Neural progenitor cell (in vitro differentiated cells): ENCODE data around the gene BRD9. TPM values are rescaled to one million over a fixed set of nuclear protein-coding genes. Genes with fewer than 3 reads are reported as not detected.

Source experiments
- DNase-seq: peaks from one replicate; pipeline ENCODE4 v3.0.0-alpha.2; 2016; ENCODE audit warnings: low spot score
- H2AFZ ChIP-seq: fragments of 200-600 bp; sonication (generic); replicated peaks from 2 replicates; pipeline ENCODE4 v1.6.1; 2016; ENCODE audit warnings: antibody characterized with exemption
- H3F3A ChIP-seq: fragments of 200-600 bp; sonication (generic); 2 replicates; pipeline ENCODE4 v1.6.1; 2016; ENCODE audit warnings: antibody characterized with exemption, low read depth
- H3K27ac ChIP-seq: fragments of 200-600 bp; sonication (generic); 2 replicates; pipeline ENCODE4 v1.5.1; 2016; ENCODE audit warnings: mild to moderate bottlenecking
- H3K27me3 ChIP-seq: fragments of 200-600 bp; sonication (generic); 2 replicates; pipeline ENCODE4 v1.6.1; 2016; ENCODE audit warnings: mild to moderate bottlenecking, moderate library complexity
- H3K36me3 ChIP-seq: fragments of 200-600 bp; sonication (generic); 2 replicates; pipeline ENCODE4 v1.5.1; 2016
- H3K4me1 ChIP-seq: fragments of 200-600 bp; sonication (generic); 2 replicates; pipeline ENCODE4 v1.6.1; 2016; ENCODE audit warnings: mixed run types
- H3K4me2 ChIP-seq: fragments of 200-600 bp; sonication (generic); 2 replicates; pipeline ENCODE4 v1.6.1; 2016
- H3K4me3 ChIP-seq: fragments of 200-600 bp; sonication (generic); 2 replicates; pipeline ENCODE4 v1.5.1; 2016
- H3K79me2 ChIP-seq: fragments of 200-600 bp; sonication (generic); 2 replicates; pipeline ENCODE4 v1.6.1; 2016; ENCODE audit warnings: low read depth
- H3K9ac ChIP-seq: fragments of 200-600 bp; sonication (generic); 2 replicates; pipeline ENCODE4 v1.6.1; 2016
- H3K9me3 ChIP-seq: fragments of 200-600 bp; sonication (generic); 2 replicates; pipeline ENCODE4 v1.5.1; 2016; ENCODE audit warnings: low read depth
- H4K20me1 ChIP-seq: fragments of 200-600 bp; sonication (generic); 2 replicates; pipeline ENCODE4 v1.6.1; 2016; ENCODE audit warnings: low read depth
- H3K27ac Mint-ChIP-seq: 3 replicates; pipeline ENCODE4 v1.8.0; 2021; ENCODE audit warnings: mixed read lengths
- H3K27me3 Mint-ChIP-seq: 2 replicates; pipeline ENCODE4 v1.8.0; 2022; ENCODE audit warnings: low read depth, mild to moderate bottlenecking, inconsistent platforms, moderate library complexity, mixed read lengths; ENCODE audit not compliant: insufficient read depth
- H3K36me3 Mint-ChIP-seq: 3 replicates; pipeline ENCODE4 v1.8.0; 2021; ENCODE audit warnings: mixed read lengths
- H3K4me1 Mint-ChIP-seq: 3 replicates; pipeline ENCODE4 v1.8.0; 2021; ENCODE audit warnings: mixed read lengths
- H3K4me3 Mint-ChIP-seq: 3 replicates; pipeline ENCODE4 v1.8.0; 2021; ENCODE audit warnings: mild to moderate bottlenecking, moderate library complexity, mixed read lengths
- H3K9me3 Mint-ChIP-seq: 3 replicates; pipeline ENCODE4 v1.8.0; 2020; ENCODE audit warnings: mixed read lengths
- EZH2 ChIP-seq: fragments of 200-600 bp; sonication (generic); IDR thresholded peaks from 2 replicates; pipeline ENCODE4 v1.6.1; 2017; ENCODE audit warnings: antibody characterized with exemption, mild to moderate bottlenecking, moderate library complexity
- EZH2phosphoT487 ChIP-seq: fragments of 200-600 bp; sonication (generic); IDR thresholded peaks from 2 replicates; pipeline ENCODE4 v1.6.1; 2017; ENCODE audit warnings: antibody characterized with exemption
- total RNA-seq: library from RNA; depleted of rRNA; stranded (reverse); fragments of >200 nt; gene quantifications from 2 replicates; pipeline ENCODE4 v1.2.3, GENCODE V29; 2015; ENCODE audit warnings: low replicate concordance
- TF ChIP-seq, protein P1 (sequence below): fragments of 200-600 bp; sonication (generic); IDR thresholded peaks from 2 replicates; pipeline ENCODE4 v1.5.1; 2017; ENCODE audit warnings: antibody characterized with exemption, mild to moderate bottlenecking

Gene BRD9
- total RNA-seq, 1 donor from 2014 or later = 37.5 TPM

DNA sequence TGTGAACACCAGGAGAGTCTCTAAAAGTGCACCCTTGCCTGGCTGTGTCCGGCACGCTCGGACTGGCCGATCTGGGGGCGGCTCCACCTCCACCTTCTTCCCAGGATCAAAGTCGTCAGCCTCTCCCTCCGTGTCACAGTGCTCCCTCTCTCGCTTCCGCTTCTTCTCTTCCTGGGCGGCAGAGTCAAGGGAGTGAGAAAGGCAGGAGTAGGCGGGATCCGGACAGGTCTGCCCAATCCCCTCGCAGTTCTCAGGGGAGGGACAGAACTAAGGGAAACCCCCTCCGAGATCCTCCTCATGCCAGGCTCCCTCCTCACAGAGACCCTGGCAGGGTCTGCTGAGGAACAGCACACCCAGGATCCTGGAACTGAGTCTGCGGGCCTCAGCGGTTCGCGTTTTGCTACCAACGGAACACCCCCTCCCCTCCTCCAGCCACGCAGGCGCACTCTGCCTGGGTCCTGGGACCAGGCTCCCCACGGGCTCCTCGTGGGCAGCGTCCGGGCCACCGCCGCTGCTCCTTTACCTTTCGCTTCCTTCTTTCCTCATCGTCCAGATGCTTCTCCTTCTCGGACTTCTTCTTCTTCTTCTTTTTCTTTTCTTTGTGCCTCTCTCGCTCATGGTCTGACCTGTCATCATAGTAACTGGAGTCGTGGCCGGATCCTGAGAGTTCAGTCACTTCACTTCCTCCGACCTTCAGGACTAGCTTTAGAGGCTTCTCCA lies 1.3 kb downstream of the BRD9 start:
- peaks cover 64% of the 10 kb centered on the region for H3K79me2 ChIP-seq
- H3K9ac ChIP-seq = peak overlapping the region; percentile 78
- H3K27ac ChIP-seq = no peak overlapping the region
- DNase-seq = peak; percentile 11
- Mint-ChIP-seq H3K36me3 (peaks cover 24% of the 10 kb centered on the region), H3K4me1 (peaks cover 17% of the 10 kb centered on the region), H3K27ac (peak overlapping the region; percentile 93), H3K27me3 (no peaks in the 10 kb centered on the region), H3K9me3 (no peaks in the 10 kb centered on the region), H3K4me3 (peak overlapping the region; percentile 95)
- H3K27me3 ChIP-seq = no peaks in the 10 kb centered on the region
- peak overlapping the region; percentile 96 for H3K4me3 ChIP-seq
- peak overlapping the region; percentile 100 for H3K4me2 ChIP-seq
- peaks cover 4% of the 10 kb centered on the region for H3K36me3 ChIP-seq
- H3K4me1 ChIP-seq = peaks cover 12% of the 10 kb centered on the region
- H3K9me3 ChIP-seq = no peaks in the 10 kb centered on the region
- H3F3A ChIP-seq = no peaks in the 10 kb centered on the region
- TF ChIP-seq EZH2 = no peak
- peaks cover 7% of the 10 kb centered on the region for H4K20me1 ChIP-seq
- no peak overlapping the region for H2AFZ ChIP-seq

DNA sequence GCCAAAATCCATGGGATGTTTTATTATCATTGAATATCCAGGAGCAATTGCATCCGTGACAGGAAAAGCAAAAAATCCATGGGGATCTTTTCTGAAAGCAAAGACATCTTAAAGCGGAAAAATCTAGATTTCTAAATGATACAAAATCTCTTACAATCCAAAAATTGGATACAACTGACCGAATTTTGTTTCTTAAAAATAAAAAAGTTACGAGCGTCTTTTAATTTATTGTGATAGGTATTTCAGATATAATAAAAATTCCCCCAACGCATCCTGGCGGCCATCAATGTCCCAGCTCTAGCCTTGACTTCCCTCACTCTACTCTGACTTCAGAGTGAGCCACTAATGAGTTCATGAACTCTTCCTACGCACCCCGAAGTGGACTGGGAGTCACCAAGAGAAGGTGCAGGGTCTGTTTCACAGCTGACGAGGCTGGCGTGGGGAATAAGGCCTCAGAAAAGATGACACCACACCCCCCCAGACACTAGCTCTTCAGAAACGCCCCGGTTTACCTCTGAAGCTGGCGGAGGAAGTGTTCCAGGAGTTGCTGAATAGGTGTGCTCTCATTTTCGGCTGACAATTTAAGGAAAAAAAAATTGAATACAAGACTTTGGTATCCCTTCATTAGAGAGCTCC lies 3.4 kb downstream of the BRD9 start:
- Histone ChIP-seq H3K4me3 (no peak overlapping the region), H3K4me2 (no peak overlapping the region), H3K36me3 (peaks cover 4% of the 10 kb centered on the region), H3K79me2 (peaks cover 58% of the 10 kb centered on the region), H4K20me1 (peaks cover 11% of the 10 kb centered on the region), H3K4me1 (peaks cover 12% of the 10 kb centered on the region), H3F3A (no peaks in the 10 kb centered on the region), H2AFZ (no peak overlapping the region), H3K27me3 (no peaks in the 10 kb centered on the region), H3K27ac (no peak overlapping the region), H3K9me3 (no peaks in the 10 kb centered on the region), H3K9ac (peak overlapping the region; percentile 0)
- H3K27me3 Mint-ChIP-seq = no peaks in the 10 kb centered on the region
- DNase-seq = no peak
- peaks cover 33% of the 10 kb centered on the region for H3K36me3 Mint-ChIP-seq
- no peak overlapping the region for H3K27ac Mint-ChIP-seq
- peaks cover 15% of the 10 kb centered on the region for H3K4me1 Mint-ChIP-seq
- TF ChIP-seq, protein P1, sequence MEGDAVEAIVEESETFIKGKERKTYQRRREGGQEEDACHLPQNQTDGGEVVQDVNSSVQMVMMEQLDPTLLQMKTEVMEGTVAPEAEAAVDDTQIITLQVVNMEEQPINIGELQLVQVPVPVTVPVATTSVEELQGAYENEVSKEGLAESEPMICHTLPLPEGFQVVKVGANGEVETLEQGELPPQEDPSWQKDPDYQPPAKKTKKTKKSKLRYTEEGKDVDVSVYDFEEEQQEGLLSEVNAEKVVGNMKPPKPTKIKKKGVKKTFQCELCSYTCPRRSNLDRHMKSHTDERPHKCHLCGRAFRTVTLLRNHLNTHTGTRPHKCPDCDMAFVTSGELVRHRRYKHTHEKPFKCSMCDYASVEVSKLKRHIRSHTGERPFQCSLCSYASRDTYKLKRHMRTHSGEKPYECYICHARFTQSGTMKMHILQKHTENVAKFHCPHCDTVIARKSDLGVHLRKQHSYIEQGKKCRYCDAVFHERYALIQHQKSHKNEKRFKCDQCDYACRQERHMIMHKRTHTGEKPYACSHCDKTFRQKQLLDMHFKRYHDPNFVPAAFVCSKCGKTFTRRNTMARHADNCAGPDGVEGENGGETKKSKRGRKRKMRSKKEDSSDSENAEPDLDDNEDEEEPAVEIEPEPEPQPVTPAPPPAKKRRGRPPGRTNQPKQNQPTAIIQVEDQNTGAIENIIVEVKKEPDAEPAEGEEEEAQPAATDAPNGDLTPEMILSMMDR = no peak
- H3K9me3 Mint-ChIP-seq = no peaks in the 10 kb centered on the region
- no peak overlapping the region for H3K4me3 Mint-ChIP-seq

DNA sequence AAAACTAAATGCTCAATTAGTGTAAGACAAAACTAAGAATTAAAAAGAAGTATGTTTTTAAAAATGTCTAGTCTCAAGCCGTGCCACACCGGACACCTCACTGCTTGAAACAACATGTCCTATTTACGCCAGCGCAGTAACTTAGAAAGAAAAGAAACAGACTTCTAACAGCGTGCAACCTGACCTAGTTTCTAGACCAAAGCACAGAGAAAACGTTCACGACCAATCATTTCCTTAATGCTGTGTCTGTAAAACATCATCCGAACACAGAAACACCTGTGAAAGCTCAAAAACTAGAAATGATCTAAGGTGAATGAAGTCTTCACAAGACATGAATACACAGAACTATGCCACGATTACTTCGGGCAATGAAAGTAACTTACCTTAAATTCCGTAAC lies 4.0 kb downstream of the BRD9 start:
- H3K9ac ChIP-seq = peak overlapping the region; percentile 0
- H2AFZ ChIP-seq = no peak overlapping the region
- H3K4me2 ChIP-seq = no peak overlapping the region
- Mint-ChIP-seq H3K4me3 (no peak overlapping the region), H3K27me3 (no peaks in the 10 kb centered on the region), H3K36me3 (peaks cover 35% of the 10 kb centered on the region), H3K9me3 (no peaks in the 10 kb centered on the region), H3K27ac (no peak overlapping the region), H3K4me1 (peaks cover 11% of the 10 kb centered on the region)
- no peaks in the 10 kb centered on the region for H3K27me3 ChIP-seq
- TF ChIP-seq EZH2phosphoT487 = no peak
- TF ChIP-seq, protein P1 = no peak
- no peak for TF ChIP-seq EZH2
- H4K20me1 ChIP-seq = peaks cover 11% of the 10 kb centered on the region
- H3K27ac ChIP-seq = no peak overlapping the region
- DNase-seq = no peak
- H3K4me1 ChIP-seq = peaks cover 12% of the 10 kb centered on the region
- H3F3A ChIP-seq = no peaks in the 10 kb centered on the region
- no peaks in the 10 kb centered on the region for H3K9me3 ChIP-seq
- H3K4me3 ChIP-seq = no peak overlapping the region
- peaks cover 8% of the 10 kb centered on the region for H3K36me3 ChIP-seq
- peaks cover 58% of the 10 kb centered on the region for H3K79me2 ChIP-seq
